GM19395 (cell line): ENCODE results near the gene PPM1D.
"Not testable (repeated sequence)": the region's sequence is repeated elsewhere in the genome, so short reads cannot be mapped to it uniquely, and the experiment has no call there.

Experiments used
- ATAC-seq: cut with Tn5 transposase; IDR thresholded peaks from one replicate; pipeline ENCODE4 v1.9.1; 2021; ENCODE audit warnings: mild to moderate bottlenecking, moderate library complexity; ENCODE audit not compliant: unreplicated experiment

The PPM1D gene

GRCh38 chr17:60599620-60600489 is at the start of gene PPM1D:
PPM1D (plus strand) TSS chr17:60600193; CDS start chr17:60600415, 222 bp downstream.
- ATAC-seq, result peak; percentile 87

GRCh38 chr17:60552255-60552654 is 47.7 kb upstream of the PPM1D start:
- ATAC-seq, result not testable (repeated sequence)

GRCh38 chr17:60554377-60554788 is 45.6 kb upstream of the PPM1D start:
- ATAC-seq, result no peak

GRCh38 chr17:60555786-60556185 is 44.2 kb upstream of the PPM1D start:
- ATAC-seq, result no peak

- no peak for ATAC-seq
Observed at GRCh38 chr17:60557805-60558204, 42.2 kb upstream of the PPM1D start.

GRCh38 chr17:60559659-60559994 is 40.4 kb upstream of the PPM1D start:
- ATAC-seq, result no peak

GRCh38 chr17:60559995-60560859 is 39.8 kb upstream of the PPM1D start:
- no peak for ATAC-seq

GRCh38 chr17:60560860-60561257 is 39.1 kb upstream of the PPM1D start:
- ATAC-seq, result no peak

- ATAC-seq, result no peak
Observed at GRCh38 chr17:60562421-60562820, 37.6 kb upstream of the PPM1D start.

GRCh38 chr17:60563743-60564142 is 36.2 kb upstream of the PPM1D start:
- ATAC-seq, result no peak

- ATAC-seq, result no peak
Observed at GRCh38 chr17:60565233-60565632, 34.8 kb upstream of the PPM1D start.

GRCh38 chr17:60573236-60574051 is 26.5 kb upstream of the PPM1D start:
- no peak for ATAC-seq

- ATAC-seq, result peak; percentile 73
Observed at GRCh38 chr17:60577147-60577915, 22.7 kb upstream of the PPM1D start.

GRCh38 chr17:60579090-60579489 is 20.9 kb upstream of the PPM1D start:
- ATAC-seq, result no peak

GRCh38 chr17:60579551-60579950 is 20.4 kb upstream of the PPM1D start:
- no peak for ATAC-seq

- no peak for ATAC-seq
Observed at GRCh38 chr17:60583008-60583407, 17.0 kb upstream of the PPM1D start.

GRCh38 chr17:60585887-60586286 is 14.1 kb upstream of the PPM1D start:
- no peak for ATAC-seq

GRCh38 chr17:60586288-60586974 is 13.6 kb upstream of the PPM1D start:
- ATAC-seq, result no peak

- ATAC-seq, result no peak
Observed at GRCh38 chr17:60590070-60590469, 9.9 kb upstream of the PPM1D start.

GRCh38 chr17:60592750-60593149 is 7.2 kb upstream of the PPM1D start:
- ATAC-seq, result no peak
